Measurements from ENCODE around the gene INA.

- TF ChIP-seq CTCF (IDR thresholded peaks at IDR 0.05; ENCODE audit: insufficient read depth, low read depth, low read length), result no peak
- no peak for TF ChIP-seq EZH2 (IDR thresholded peaks at IDR 0.05; ENCODE audit: insufficient read depth, low read length)
Measured at GRCh38 chr10:103307594-103307993, 30.7 kb downstream of the INA start.
